ENCODE measurements around the gene PIK3R5. TPM values are rescaled to one million over a fixed set of nuclear protein-coding genes. Genes with fewer than 3 reads are reported as not detected.

The PIK3R5 gene
- total and polyA plus RNA-seq, 8 donors, result 0.90 to 29.8 (median 5.1) TPM; not detected in 1

- no peak overlapping the region for H3K4me3 ChIP-seq
- TF ChIP-seq POLR2AphosphoS5 (IDR thresholded peaks at IDR 0.05) (no peak), POLR2A (IDR thresholded peaks at IDR 0.05) (no peak), CTCF (IDR thresholded peaks at IDR 0.05) (no peak), EP300 (IDR thresholded peaks at IDR 0.05) (no peak)
- DNase-seq, result no peak
- H3K9me3 ChIP-seq, result no peaks in the 10 kb centered on the region
- peaks cover 0 to 72% (median 7%) of the 10 kb centered on the region in 3 donors for H3K27me3 ChIP-seq
- intact Hi-C loops (cut with DNase I; ENCODE audit: low total_unique reads), result no loop called here
- 88 to 93% (median 92%) methylated on average over 14 of the region's 14 CpGs for WGBS, 5 donors
- H3K4me1 ChIP-seq, result no peaks in the 10 kb centered on the region
- H3K36me3 ChIP-seq, result no peaks in the 10 kb centered on the region
- H3K27ac ChIP-seq, result no peak overlapping the region
Observed at GRCh38 chr17:8835106-8835505, 130.4 kb downstream of the PIK3R5 start.

DNA sequence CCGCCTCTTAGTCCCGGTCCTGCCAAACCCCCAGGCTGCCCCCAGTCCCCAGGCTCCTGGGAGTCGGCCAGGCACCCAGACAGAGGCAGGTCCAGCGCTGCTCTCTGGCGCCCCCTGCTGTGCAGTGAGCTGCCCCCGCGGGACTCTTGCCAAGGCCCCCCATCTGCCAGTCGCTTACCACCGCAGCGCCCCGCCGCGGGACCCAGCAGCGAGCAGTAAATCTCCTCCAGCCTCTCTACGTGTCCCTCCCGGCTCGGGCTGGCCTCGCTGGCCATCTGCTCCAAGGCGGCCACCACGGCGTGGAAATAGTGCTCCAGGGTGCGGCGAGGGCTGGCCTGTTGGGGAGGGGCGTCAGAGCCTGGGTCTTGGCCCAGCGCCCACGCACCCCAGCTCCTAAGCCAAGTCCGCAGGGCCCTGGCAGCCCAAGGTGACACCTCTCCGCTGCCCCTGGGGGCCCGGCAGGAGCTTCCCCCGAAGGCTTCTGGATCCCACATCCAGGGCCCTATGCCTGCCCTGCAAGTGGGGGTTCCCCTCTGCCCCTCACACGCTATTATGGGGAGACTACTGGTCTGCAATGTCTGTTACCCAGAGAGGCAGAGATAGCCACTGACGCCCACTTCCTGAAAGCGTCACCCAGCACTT lies 132.7 kb downstream of the PIK3R5 start:
- TF ChIP-seq CTCF (IDR thresholded peaks at IDR 0.05), result peak in 2 of 7 experiments; percentile 13 to 32
- no peak for TF ChIP-seq POLR2A (IDR thresholded peaks at IDR 0.05)
- Histone ChIP-seq H3K9me3 (no peaks in the 10 kb centered on the region), H3K27me3 (peaks cover 0 to 77% (median 7%) of the 10 kb centered on the region in 3 donors), H3K4me3 (no peak overlapping the region), H3K36me3 (no peaks in the 10 kb centered on the region), H3K4me1 (no peaks in the 10 kb centered on the region), H3K27ac (no peak overlapping the region)
- peak in 1 of 2 donors; percentile 55 for DNase-seq
- WGBS, 5 donors, result 34 to 48% (median 44%) methylated on average over 9 to 33 of the region's 33 CpGs
- intact Hi-C loops (cut with DNase I; ENCODE audit: low total_unique reads), result no loop called here

- 79 to 88% (median 85%) methylated on average over 6 to 7 of the region's 7 CpGs for WGBS, 5 donors
- TF ChIP-seq POLR2AphosphoS5 (IDR thresholded peaks at IDR 0.05) (no peak), POLR2A (IDR thresholded peaks at IDR 0.05) (no peak), CTCF (IDR thresholded peaks at IDR 0.05) (no peak), EP300 (IDR thresholded peaks at IDR 0.05) (no peak)
- H3K27me3 ChIP-seq, result peaks cover 0 to 75% (median 7%) of the 10 kb centered on the region in 3 donors
- no peaks in the 10 kb centered on the region for H3K4me1 ChIP-seq
- no peaks in the 10 kb centered on the region for H3K9me3 ChIP-seq
- H3K36me3 ChIP-seq, result no peaks in the 10 kb centered on the region
- DNase-seq, result no peak
- intact Hi-C loops (cut with DNase I; ENCODE audit: low total_unique reads), result no loop called here
- no peak overlapping the region for H3K4me3 ChIP-seq
- H3K27ac ChIP-seq, result no peak overlapping the region
Observed at GRCh38 chr17:8831234-8831849, 134.2 kb downstream of the PIK3R5 start.

- H3K27ac ChIP-seq, result no peak overlapping the region
- H3K36me3 ChIP-seq, result no peaks in the 10 kb centered on the region
- intact Hi-C loops (cut with DNase I; ENCODE audit: low total_unique reads), result no loop called here
- 79 to 86% (median 83%) methylated on average over 10 of the region's 10 CpGs for WGBS, 5 donors
- TF ChIP-seq EP300 (IDR thresholded peaks at IDR 0.05) (no peak), POLR2AphosphoS5 (IDR thresholded peaks at IDR 0.05) (no peak)
- H3K4me3 ChIP-seq, result no peak overlapping the region
- no peaks in the 10 kb centered on the region for H3K9me3 ChIP-seq
- H3K4me1 ChIP-seq, result no peaks in the 10 kb centered on the region
- peaks cover 0 to 63% (median 7%) of the 10 kb centered on the region in 3 donors for H3K27me3 ChIP-seq
- DNase-seq, result no peak
Observed at GRCh38 chr17:8830141-8830540, 135.4 kb downstream of the PIK3R5 start.

All from stomach (tissue), 9 donors.